Ureter (tissue), 1 donor: ENCODE measurements around the gene SLC39A9. TPM values are rescaled to one million over a fixed set of nuclear protein-coding genes. Genes with fewer than 3 reads are reported as not detected.

Experiments
- DNase-seq: peaks from one replicate; pipeline ENCODE4 v3.0.0-alpha.2; 2020; ENCODE audit warnings: low spot score
- total RNA-seq: library from RNA; stranded (reverse); gene quantifications from one replicate; pipeline ENCODE4 v1.2.4, GENCODE V29; 2023
- donor health status: DM: yes; HTN: yes; CAD: no.

The SLC39A9 gene
- total RNA-seq, 1 donor from 2014 or later = 66.4 TPM

DNA sequence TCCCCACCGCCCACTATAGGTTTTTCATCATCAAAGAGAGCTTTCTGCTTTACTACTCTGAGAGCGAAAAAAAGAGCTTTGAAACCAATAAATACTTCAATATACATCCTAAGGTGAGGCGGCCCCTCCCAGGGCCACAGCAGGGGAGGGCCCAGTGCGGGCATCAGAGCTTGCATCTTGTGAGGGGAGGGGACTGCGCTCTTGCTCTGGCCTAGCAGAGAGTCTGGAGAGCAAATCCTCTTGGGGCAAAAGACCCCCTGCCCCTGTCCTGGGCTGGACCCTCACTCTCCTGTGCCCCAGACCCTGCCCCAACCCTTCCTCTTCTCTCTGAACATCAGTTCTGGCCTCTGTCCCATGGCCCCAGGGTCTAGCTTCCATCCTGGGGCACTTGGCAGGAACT lies 101.6 kb downstream of the SLC39A9 start:
- DNase-seq = no peak

DNA sequence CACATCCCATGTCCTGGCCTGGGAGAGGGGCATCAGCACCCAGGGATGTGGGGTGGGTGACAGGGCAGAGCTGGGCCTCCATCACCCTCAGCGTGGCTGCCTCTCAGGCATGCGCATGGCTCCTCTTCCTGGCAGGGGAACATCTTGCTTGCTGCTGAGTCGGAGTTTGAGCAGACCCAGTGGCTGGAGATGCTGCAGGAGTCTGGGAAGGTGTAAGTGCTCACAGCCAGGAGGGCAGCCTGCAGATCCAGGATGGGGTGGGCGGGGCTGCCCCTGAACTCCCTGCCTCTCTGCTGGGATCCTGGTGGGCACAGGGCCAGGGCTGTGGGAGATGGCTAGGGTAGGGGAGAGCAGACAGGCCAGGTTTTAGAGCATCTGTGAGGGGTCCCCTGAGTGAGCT lies 102.2 kb downstream of the SLC39A9 start:
- no peak for DNase-seq

DNA sequence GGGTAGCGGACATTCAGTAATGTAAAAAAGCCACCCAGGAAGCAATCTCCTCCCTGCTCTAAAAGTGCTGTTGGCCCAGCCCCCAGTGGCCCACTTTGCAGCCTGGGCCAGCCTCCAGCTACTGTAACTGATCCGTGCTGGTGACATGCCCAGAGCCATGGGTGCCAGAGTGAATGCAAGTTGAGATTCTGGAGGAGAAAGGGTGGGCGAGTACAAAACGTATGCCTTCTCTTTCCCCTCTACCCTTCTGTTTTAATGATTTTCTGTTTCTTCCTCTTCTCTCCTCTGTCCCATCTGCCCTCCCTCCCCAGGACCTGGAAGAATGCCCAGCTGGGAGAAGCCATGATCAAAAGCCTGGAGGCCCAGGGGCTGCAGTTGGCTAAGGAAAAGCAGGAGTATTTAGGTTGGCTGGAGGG lies 102.9 kb downstream of the SLC39A9 start:
- DNase-seq = no peak

DNA sequence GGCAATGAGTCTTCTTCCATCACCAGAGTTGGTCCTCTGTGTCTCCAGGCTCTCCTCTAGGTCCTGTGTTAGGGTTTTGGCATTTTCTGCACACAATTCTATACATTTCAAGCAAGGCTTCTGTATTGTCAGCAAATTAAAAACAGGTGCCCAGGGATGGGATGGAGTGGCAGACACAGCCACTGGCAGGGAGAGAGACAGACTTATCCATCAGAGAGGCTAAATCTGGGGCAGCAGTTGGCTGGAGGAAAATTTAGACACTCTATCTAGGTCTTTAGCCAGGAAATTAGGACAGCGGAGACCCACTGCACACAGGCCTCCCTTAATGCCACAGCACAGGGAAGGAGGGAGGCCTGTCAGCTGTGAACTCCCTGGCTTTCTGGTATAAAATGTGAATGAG lies 106.3 kb downstream of the SLC39A9 start:
- DNase-seq = no peak

DNA sequence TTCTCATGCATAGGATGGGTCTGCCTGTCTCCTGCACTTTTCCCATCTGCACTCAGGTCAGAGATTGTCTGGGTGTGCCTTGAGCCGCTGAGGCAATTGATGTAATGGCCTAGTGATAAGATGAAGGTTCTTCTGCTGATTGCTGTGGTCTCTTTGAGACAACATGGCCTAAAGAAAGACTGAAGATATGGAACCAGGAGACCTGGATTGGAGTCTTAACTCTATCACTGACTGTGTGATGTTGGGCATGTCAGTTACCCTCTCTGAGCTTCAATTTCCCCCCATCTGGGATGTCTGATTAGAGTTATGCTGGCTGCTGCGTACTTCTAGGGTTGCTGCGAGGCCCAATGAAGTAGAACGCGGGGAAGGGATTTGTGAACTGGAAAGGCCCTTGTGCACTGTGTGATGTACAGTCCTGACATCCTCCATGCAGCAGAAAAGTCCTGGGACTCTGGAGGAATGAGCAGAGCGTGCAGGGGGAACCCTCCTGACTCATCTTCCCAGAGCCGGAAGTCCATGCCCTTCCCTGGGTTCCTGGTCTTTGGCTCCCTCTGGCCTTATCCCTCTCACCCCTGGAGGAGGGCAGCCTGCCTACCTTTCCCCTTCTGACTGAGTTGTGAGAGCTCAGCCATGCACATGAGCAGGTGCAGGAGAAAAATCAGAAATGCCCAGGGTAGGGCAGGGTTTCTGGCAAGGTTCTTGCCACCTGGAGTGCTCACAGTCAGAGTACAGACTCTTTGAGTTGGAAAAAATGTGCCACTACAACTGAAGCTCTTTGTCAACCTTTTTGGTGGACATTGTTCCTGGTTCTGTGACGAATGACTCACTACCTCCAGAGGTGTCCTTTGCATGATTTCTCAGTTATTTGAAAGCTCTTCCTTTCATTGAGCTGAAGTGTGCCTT lies 107.1 kb downstream of the SLC39A9 start:
- no peak for DNase-seq

DNA sequence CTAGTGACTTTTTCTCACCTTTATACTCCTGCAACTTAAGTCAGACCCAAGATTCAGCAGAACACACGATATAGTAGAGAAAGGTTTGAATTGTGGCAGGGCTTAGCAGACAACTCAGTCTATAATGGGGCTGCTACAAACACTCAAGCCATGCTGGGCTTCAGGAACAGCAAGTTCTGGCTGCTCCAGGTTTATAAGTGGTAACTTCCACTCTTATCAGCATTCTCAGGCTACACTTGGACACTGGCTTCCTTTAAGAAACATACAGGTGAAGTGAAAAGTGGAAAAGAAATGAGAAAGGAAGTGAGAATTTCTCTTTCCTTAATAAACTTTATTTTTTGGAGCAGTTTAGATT lies 107.7 kb downstream of the SLC39A9 start:
- no peak for DNase-seq

Other genes with a start within 250 kb of the SLC39A9 start
- gene DCAF5, start 245.6 kb upstream of the SLC39A9 start, total RNA-seq = 58.6 TPM
- gene EXD2, start 207.2 kb upstream of the SLC39A9 start, total RNA-seq = 21.0 TPM
- 1.6 TPM for gene GALNT16, start 138.5 kb upstream of the SLC39A9 start, total RNA-seq
- gene ERH, start 393 bp upstream of the SLC39A9 start, total RNA-seq = 219 TPM
- 0.10 TPM for gene PLEKHD1, start 86.0 kb downstream of the SLC39A9 start, total RNA-seq
- gene CCDC177, start 176.2 kb downstream of the SLC39A9 start, total RNA-seq = not detected
- gene SUSD6, start 212.9 kb downstream of the SLC39A9 start, total RNA-seq = 41.6 TPM